Head of caudate nucleus (tissue), 42 donors: Measurements from ENCODE around the gene CORO1C.
"Not testable (repeated sequence)": the region's sequence is repeated elsewhere in the genome, so short reads cannot be mapped to it uniquely, and the experiment has no call there.

Source experiments
- DNase-seq, 42 donors: peaks; one replicate each; pipeline versions ENCODE4 v3.0.0 to v3.0.0-alpha.2; 2020 to 2021; ENCODE audit warnings: mixed read lengths in 7 of 42
- intact Hi-C: fragments of 100-400 bp; cut with DNase I; formaldehyde crosslinking; loops from one replicate; pipeline ENCODE4 v1.15.0; 2022

The CORO1C gene

DNA sequence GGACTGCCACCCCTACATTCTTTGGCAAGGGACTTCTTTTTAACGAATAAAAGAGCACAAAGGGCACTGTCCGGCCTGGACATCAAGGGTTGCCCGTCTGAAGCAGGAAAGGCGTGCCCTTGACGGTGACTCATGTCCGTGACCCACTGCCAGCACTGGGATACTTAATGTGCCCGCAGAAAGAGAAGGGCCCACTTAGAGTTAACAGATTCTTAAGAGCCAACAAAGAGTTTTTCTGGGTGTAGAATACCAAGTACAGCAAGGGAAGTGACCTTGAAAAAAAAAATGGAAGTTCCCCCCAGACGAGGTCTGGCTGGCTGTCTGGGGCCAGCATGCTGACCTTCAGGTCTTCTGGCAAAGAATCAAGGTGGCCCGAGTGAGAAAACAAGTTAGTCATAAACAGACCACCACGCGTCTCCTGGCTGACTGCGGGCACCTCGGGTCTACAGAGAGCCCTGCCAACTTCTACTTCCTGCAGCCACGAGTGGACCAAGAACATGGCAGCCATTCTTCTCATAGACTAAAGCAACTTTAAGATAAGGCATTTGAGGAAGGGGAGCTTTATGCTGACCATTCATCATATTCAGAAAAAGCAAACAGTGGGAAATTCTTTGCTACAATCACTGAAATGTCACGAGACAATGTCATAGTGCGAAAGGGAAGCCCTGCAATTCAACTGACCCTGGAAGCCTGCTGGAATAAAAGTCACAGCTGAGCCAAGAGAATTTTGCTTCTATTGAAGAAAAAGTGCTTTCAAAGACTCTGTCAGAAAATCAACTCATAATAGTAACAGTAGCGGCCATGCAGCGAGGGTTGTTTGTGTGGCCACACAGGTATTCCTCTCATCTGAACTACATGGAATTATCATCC, 87.1 kb downstream of the CORO1C start:
- intact Hi-C loops = no loop called here
- DNase-seq = peak in 28 of 42 donors; percentile 32 to 81 (median 56)

DNA sequence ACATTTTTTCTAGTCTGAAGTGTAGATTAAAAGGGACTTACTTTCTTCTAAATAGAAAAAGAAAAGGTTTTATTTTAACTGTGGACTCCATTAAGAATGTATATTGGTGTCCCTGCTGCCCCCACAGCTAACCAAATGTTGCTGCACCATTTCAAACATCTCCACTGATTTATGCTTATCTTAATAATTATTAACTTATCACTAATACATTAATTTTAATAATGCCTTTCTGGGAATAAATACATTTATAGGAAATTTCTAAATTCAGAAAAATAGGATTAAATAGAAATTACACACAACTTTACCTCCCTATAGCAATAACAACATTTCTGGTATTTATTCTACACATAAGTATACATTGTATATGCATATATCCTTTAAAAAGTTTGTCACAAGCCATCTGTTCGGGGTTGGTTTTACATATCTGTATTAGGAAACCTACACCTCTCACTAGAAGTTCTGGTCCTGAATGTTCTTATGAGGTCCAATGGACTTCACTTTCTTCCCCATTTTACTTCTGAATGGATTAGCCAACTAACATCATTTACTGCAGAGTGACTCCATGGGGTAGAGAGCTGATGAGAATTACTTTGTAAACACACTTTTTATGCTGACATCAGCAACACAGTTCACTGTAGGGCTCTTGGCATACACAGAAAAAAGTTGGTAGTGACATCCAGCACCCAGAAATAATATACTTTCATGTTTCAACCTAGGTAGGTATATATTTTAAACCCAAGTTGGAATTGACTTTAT, 88.2 kb downstream of the CORO1C start:
- DNase-seq = peak in 1 of 42 donors; percentile 2
- intact Hi-C loops = no loop called here

DNA sequence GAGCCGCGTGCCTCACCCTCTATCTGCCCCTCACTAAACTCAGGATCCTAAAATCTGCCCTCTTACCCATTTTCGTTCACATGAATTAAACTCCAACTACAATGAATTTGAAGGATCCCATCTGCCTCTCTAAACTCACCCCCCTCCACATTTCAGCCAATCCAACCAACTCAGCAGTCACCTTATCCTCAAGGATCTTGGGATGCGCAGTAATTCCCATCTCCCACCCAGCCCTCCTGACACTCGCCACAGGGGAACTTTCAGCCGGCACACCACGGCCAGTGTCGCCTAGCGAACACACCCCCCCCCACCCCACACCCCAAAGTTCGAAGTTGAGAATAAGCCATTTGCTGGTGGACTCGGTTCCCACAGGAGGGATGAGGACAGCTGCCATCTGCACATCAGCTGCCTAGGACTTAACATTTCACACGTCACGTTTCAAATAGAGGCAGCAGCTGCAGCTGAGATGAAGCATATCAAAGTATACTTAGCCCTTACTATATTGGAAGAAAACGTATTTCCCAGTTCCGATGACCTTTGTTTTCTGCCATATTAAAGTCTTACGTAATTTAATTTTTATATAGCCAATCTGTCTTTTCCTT, 88.9 kb downstream of the CORO1C start:
- peak in 2 of 42 donors; percentile 1 to 29 for DNase-seq

DNA sequence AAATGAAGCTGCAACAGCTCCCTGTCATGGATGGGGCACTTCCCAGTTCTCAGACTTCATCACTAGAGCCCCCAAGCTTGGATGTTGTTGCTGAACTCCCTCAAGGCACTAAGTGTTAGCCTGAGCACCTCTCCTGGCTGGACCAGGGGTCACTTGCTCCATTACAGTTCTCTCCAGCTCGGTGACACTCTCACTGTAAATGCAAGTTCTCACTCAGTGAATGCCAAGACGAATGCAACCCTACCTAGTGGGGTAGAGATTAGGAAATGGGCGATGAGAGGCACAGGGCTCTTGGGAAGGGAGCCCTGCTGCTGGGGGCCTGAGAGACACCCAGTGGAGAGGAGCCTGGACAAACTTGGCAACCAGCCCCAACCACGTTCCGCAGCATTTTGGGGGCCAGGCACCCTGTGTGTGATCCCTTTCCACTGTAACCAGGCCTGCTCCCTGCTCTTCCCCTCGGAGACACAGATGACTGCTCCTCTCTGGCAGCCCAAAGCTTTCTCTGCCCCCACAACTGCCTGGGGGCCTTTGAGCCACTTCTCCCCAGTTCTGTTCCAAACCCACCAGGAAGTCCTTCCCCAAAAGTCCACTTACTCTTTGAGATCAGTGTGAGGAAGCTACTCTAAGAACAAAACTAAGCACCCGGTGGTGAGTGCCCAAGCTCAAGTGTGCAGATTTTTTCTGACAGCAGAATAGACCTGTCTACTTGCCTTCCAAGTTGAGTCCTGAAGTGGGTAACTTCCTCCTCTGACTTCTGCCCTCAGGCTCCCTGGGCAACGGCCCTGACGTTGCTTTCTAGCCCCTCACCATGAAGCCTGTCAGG, 89.7 kb downstream of the CORO1C start:
- peak in 5 of 42 donors; percentile 3 to 43 (median 29) for DNase-seq
- intact Hi-C loops = no loop called here

More for the DNA sequence above, 88.9 kb downstream of the CORO1C start:
- intact Hi-C loops = no loop called here

DNA sequence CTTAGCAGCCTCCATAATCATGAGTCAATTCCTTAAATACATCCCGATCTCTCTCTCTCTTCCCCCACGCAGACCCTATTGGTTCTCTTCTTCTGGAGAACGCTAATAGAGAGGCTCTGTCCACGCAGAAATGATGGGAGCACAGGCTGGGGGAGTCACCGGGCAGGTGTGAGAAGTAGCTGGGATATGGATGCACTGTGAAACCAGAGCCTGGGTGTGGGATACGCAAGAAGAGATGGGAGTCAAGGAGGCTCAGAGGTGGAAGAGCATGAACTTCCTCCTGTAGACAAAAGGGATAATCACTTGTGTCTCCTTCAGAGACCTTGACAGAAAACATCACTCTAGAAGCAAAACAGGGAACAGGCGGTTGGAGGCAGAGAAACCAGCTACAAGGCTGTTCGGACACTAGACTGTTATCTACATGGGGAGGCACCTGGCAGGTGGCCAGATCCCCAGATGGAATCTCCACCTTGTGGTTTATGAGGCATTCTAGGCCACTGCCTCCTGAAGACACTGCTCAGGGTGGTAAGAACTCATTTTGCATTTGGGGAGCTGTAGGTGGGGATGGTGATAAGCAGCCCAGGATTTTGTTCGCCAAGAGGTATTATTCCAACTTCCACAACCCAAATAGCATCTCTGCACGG, 90.4 kb downstream of the CORO1C start:
- peak in 7 of 42 donors; percentile 3 to 64 (median 35) for DNase-seq
- intact Hi-C loops = no loop called here

DNA sequence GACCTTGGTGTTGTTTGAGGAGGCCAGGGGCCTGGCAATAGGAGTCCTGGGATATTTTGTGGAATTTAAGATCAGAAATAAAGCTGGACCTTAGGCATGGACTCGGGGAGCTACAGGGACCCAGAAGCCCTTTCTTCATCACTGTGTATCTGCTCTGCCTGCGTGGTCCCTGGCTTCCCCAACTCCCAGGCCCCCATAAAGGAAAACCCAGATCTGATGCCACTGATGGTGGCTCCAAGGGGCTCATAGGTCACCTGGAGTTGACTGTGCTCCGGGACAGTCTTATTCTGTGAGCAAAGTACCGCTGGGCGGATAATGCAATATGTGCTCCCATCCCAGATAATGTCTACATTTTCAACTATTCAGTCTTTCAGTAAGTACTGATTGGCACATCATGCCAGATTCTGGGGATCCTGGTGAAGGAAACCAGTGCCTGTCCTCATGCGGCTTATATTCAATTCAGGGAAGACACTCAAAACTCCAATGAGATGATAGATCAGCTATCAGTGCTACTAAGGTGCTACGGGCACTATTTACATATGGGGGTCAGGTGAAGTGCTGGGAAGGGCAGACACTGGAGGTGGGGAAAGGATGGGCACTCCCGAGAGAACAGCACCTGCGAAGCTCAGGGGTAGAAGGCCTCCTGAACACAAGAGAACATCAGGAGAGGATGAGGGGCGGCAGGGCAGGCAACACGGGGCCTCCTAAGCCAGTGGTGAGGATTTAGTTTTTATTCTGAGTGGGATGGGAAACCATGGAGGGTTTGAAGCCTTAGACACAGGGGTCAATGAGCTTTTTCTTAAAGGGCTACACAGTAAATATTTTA, 92.1 kb downstream of the CORO1C start:
- peak in 3 of 42 donors; percentile 6 to 34 (median 16) for DNase-seq
- intact Hi-C loops = no loop called here

DNA sequence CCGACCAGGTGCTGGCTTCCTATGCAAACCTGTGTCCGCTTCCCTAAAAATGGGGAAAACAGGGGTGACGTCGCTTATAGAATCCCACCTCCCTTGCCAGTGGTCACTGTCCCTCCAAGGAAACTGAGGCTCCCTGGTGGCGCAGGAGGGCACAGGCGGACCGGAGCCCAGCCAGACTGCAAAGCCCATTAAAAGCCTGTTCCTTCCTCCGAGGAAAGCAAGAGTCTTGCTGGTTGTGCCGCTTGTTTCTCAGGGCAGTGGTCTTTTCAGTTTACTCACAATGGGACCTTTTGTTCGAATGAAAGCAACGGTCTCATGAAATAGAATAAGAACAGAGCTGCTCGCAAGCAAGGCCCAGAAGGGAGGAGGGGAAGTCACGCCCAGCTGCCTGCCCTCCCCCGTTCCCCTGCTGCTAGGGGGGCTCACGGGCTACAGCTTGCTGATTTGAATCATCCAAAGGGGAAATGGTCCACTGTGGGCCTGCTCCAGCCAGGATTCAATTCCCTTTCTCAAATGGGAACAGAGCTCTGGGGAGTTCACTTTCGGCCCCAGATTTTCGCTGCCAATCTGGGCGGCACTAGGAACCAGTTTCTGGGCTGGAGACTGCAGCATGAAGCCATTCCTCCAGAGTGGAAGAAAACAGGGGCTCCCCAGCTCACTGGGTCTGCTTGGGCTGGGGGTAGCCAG, 93.0 kb downstream of the CORO1C start:
- DNase-seq = peak; percentile 57 to 92 (median 79)
- intact Hi-C loops = no loop called here

DNA sequence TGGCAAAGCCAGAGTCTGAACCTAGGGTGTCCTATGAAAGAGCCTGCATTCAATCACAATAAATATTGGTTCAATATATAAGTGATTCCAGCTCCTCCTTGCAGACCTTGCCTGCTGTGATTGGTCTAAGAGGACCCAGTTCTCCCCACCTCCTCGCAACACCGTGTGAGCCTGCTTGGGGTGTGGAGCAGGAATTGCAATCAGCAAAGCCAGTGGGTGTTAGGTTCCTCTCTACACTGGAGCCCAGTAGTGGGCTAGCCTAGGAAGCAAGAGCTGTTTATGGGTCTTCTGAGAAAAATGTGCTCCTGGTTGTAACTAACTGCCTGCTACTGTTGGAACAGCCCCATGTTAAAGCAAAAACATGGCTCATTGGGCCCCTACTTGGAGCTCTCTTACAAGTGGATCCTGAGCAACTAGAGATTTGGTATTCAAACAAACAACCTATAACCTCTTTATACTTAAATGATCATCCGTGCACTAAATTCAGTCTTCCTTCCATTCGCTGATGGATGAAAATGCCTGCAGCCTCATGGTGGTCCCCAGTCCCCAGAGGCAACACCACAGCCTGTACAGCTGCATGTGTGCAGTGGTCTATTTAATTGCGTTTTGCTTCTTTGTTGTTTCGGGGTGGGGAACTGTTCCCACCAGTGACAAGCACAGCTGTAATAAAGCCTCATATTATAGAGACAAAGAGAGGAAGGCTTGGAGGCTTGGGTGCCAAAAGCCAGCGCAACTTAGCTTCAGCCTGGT, 93.9 kb downstream of the CORO1C start:
- peak in 4 of 42 donors; percentile 3 to 39 (median 19) for DNase-seq
- intact Hi-C loops = no loop called here

DNA sequence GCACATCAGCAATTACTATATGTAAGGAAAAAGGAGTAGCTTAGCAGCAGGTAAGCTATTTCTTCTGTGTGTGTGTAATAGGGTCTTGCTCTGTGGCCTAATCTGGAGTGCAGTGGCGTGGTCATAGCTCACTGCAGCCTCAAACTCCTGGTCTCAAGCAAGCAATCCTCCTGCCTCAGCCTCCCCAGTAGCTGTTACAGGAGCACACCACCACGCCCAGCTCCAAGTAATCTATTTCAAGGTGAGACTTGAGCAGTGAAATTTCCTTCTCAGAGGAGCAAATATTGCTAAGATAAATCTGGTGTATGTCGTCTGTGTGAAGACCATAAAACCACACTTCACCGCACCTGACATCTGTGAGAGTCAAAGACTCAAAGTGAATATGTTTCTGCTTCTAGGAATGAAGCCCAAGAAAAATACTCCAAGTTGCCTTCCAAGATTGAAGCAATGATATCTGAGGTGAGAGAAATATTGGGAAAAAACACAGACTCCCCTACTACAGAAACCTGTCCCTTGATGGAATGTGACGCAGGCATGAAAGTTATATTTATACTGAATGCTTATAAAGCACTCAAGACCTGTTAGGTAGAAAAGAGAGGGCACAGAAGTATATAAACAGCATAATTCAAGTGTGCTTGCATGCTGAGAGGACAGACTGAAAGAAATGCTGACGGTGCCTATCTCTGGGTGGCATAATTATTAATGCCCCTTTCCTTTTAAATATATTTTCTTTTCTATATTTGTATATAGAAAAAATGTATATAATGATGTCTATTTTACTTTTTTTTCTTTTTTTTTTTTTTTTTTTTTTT, 95.1 kb downstream of the CORO1C start:
- peak in 2 of 42 donors; percentile 1 to 8 for DNase-seq
- intact Hi-C loops = no loop called here

DNA sequence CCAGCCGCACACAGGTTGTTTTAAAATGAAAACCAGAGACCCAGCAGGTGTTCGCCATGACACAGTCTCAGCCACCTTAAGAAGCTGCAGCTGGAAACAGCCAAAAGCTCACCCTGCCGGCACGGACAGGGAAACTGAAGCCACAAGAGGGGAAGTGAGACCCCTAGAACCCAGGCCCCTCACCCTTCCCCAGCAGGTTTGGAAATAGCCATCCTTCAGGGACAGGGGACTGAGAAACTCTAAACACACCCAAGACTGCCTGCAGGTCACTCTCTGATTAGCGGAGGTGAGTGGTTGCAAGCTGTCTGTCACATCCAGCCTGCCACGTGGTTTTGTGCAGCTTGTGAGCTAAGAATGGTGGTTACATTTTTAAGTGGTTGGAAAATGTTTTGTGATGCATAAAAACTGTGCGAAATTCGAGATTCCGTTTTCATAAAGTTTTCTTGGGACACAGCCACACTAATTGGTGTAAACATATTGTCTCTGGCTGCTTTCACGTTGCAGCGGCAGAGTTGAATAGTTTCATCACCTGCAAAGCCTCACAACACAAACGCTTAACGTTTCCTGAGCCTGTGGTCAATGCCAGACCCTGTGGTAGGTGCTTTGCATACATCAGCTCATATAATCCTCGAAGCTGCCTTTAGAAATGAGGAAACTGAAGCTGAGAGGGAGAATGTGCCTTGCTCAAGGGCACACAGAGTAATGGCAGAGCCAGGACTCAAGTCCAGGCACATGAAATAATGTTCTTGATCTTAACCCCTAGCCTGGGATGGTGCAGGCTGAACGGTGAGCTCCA, 95.9 kb downstream of the CORO1C start:
- intact Hi-C loops = no loop called here
- peak in 3 of 42 donors; percentile 10 to 35 (median 34) for DNase-seq

DNA sequence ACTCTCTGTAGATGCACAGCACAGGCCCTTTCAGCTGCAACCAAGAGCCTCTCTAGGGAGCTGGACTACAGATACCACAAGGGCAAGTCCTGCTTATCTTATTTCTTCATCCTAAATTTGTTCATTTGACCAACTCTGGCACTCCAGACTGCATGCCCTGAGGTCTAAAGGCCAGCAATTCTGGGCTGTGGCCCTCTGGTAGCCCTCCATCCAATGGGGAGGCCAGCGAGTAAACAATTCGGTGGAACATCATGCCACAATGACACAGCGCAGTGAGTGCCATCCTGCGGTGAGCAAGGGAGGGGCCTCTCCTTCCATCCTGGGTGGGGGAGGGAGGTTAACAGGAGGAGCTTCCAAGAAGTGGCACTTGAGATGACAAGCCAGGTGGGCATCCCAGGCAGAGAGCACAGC, 97.0 kb downstream of the CORO1C start:
- intact Hi-C loops = no loop called here
- DNase-seq = peak in 4 of 42 donors; percentile 17 to 46 (median 34)

DNA sequence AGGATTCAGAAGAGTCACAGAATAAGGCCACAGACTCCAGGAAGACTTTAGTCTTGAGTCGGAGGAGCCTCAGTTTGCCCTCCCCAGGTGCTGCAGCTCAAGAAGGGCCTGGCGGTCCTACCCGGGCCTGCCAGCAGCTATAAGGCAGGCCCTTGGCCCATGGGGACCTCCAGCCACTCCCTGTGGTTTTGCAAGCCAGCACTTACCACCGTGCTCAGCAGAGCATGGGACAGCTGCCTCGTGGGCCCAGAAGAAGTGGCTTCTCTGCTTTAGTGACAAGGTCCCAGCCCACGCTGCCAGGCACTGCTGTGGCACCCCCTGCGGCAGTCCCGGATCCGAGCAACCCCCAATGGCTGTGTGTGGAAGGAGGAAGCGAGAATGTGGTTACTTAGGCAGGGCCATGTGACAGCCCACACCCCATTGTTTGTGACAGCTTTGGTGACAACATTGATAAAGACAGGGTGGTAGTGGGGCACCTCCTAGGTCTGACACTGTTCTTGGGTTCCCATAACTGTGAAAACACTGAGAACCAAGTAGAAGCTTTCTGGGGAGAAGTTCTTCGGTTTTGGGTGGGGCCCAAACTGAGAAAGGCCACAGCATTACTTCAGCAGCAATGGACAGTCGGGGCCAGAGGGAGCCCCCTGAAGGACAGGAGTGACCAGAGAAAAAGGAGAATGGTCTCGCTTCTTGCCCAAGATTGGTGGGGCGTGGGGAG, 97.6 kb downstream of the CORO1C start, which contains the start of gene SELPLG:
SELPLG (minus strand) TSS at position 361 of the 715 bp plus-strand sequence. CDS start 9,587 bp downstream, outside the sequence.
- DNase-seq = peak in 36 of 42 donors; percentile 27 to 78 (median 58)
- intact Hi-C loops = no loop called here

DNA sequence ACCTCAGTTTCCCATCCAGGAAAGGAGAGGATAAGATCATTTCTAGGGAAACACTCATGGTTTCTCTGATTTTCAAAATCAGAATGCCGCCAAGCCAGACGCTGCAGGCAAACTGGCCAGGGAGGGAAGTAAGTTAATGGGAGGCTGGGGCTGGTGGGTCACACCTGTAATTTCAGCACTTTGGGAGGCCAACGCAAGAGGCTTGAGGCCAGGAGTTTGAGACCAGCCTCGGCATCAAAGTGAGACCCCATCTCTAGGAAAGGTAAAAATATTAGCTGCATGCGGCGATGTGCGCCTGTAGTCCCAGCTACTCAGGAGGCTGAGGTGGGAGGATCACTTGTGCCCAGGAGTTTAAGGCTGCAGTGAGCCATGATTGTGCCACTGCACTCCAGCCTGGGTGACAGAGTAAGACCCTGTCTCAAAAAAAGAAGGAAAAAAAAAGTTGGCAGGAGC, 98.2 kb downstream of the CORO1C start:
- intact Hi-C loops = no loop called here
- no peak for DNase-seq

DNA sequence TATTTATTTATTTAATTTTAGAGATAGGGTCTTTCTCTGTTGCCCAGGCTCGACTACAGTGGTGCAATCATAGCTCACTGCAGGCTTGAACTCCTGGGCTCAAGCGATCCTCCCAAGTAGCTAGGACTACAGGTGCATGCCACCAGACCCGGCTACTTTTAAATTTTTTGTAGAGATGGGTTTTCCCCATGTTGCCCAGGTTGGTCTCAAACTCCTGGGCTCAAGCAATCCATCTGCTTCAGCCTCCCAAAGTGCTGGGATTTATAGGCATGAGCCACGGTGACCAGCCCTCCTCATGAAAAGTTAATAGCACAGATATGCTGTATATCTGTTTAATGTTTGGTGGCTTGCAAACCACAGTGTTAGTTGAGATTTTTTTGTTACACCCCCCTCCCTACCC, 100.1 kb downstream of the CORO1C start:
- intact Hi-C loops, DNase-seq: not testable (repeated sequence)
